Ovary (tissue), 3 donors: ENCODE results near the gene CDH16.

Experiments
- CTCF ChIP-seq, 3 donors: fragments of 450-650 bp in 2 of 3; fragments of 200-600 bp in 1 of 3; IDR thresholded peaks; one replicate each; pipeline versions ENCODE4 v1.5.1 to v1.8.0; 2016 to 2022; ENCODE audit warnings: antibody characterized with exemption in 3 of 3, mild to moderate bottlenecking in 1 of 3
- EP300 ChIP-seq: sonication (generic); formaldehyde crosslinking; IDR thresholded peaks from one replicate; pipeline ENCODE4 v1.6.1; 2017; ENCODE audit warnings: antibody characterized with exemption
- POLR2A ChIP-seq: fragments of 450-650 bp; IDR thresholded peaks from one replicate; pipeline ENCODE4 v1.6.1; 2017; ENCODE audit warnings: antibody characterized with exemption, mild to moderate bottlenecking, moderate library complexity
- donor health status: DM: no; HTN: no; CAD: no.

GRCh38 chr16:66936462-66936861, 17.8 kb upstream of the CDH16 start:
- TF ChIP-seq CTCF (IDR thresholded peaks at IDR 0.05): no peak
- TF ChIP-seq POLR2A: no peak
- no peak for TF ChIP-seq EP300
